Breast epithelium (tissue), 3 donors: ENCODE data around the gene KRT85.

Experiments
- POLR2A ChIP-seq: fragments of 450-650 bp; IDR thresholded peaks from one replicate; pipeline ENCODE4 v1.6.1; 2016; ENCODE audit warnings: antibody characterized with exemption, mild to moderate bottlenecking, moderate library complexity
- POLR2AphosphoS5 ChIP-seq, 3 donors: sonication (generic); formaldehyde crosslinking; IDR thresholded peaks; one replicate each; pipeline ENCODE4 v1.6.1; 2017; ENCODE audit warnings: antibody characterized with exemption in 3 of 3

DNA sequence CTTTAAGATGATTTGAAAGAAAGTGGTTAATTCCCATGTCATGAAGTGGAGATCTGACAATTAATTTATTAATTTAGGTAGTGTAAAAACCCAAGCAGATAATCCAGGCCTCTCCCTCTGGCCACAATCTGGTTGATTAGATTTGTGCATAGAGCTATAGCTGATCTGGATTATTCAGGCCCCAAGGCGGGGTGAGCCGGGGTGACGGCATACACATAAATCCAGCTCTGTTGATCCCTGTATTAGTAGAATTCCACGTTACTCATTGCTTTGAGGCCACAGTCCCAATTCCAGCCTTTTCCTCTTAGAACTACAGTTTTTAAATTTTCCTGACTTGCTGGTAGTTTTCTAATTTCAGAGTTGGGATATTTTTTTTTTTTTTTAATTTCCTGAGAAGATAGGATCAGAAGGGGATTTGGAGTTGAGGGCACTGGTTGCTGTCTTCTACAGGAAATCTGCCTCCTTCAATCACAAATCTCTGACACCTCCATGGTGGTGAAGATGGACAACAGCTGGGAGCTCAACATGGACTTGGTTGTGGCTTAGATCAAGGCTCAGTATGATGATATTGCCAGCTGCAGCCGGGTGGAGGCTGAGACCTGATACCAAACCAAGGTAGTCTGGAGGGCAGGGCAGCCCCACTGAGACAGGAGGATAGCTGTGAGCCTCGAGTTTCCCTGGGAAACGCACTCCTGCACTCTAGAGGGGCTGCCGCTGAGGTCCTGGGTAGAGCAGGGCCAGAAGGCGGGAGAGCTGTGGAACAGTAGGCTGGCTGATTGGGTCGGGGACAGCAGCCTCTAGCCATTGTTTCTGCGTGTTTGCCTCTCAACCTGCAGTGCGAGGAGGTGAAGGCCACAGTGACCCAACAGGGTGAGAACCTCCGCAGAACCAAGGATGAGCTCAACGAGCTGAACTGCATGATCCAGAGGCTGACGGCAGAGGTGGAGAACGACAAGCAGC, 19.4 kb downstream of the KRT85 start:
- TF ChIP-seq POLR2A (no peak), POLR2AphosphoS5 (IDR thresholded peaks at IDR 0.05) (no peak)
